ENCODE measurements around the gene KMT2C.
"Not testable (repeated sequence)": the region's sequence is repeated elsewhere in the genome, so short reads cannot be mapped to it uniquely, and the experiment has no call there.

KMT2C gene

GRCh38 chr7:152435384-152436110, at the start of gene KMT2C:
Gene KMT2C (minus strand): TSS chr7:152436003. CDS start chr7:152435786, 217 bp downstream.
- peak; percentile 21 to 38 for DNase-seq

- no peak for DNase-seq
Observed at GRCh38 chr7:152481082-152481481, 45.3 kb upstream of the KMT2C start.

GRCh38 chr7:152480664-152481063, 44.9 kb upstream of the KMT2C start:
- no peak for DNase-seq

- DNase-seq, result no peak
Observed at GRCh38 chr7:152479595-152479994, 43.8 kb upstream of the KMT2C start.

GRCh38 chr7:152478140-152478539, 42.3 kb upstream of the KMT2C start:
- no peak for DNase-seq

GRCh38 chr7:152477079-152477478, 41.3 kb upstream of the KMT2C start:
- DNase-seq, result no peak

- DNase-seq, result no peak
Observed at GRCh38 chr7:152476551-152476950, 40.7 kb upstream of the KMT2C start.

GRCh38 chr7:152471023-152471620, 35.3 kb upstream of the KMT2C start:
- not testable (repeated sequence) for DNase-seq

- not testable (repeated sequence) for DNase-seq
Observed at GRCh38 chr7:152470251-152471022, 34.6 kb upstream of the KMT2C start.

- DNase-seq, result not testable (repeated sequence)
Observed at GRCh38 chr7:152469576-152469975, 33.8 kb upstream of the KMT2C start.

- DNase-seq, result no peak
Observed at GRCh38 chr7:152467225-152467624, 31.4 kb upstream of the KMT2C start.

- DNase-seq, result no peak
Observed at GRCh38 chr7:152465119-152465387, 29.2 kb upstream of the KMT2C start.

- DNase-seq, result peak; percentile 46 to 54
Observed at GRCh38 chr7:152464312-152465118, 28.7 kb upstream of the KMT2C start.

GRCh38 chr7:152463709-152464311, 28.0 kb upstream of the KMT2C start:
- DNase-seq, result peak; percentile 100

- DNase-seq, result no peak
Observed at GRCh38 chr7:152462995-152463708, 27.3 kb upstream of the KMT2C start.

GRCh38 chr7:152459724-152460251, 24.0 kb upstream of the KMT2C start:
- DNase-seq, result no peak

- no peak for DNase-seq
Observed at GRCh38 chr7:152451356-152451755, 15.6 kb upstream of the KMT2C start.

- not testable (repeated sequence) for DNase-seq
Observed at GRCh38 chr7:152445386-152446008, 9.7 kb upstream of the KMT2C start.

GRCh38 chr7:152443586-152443985, 7.8 kb upstream of the KMT2C start:
- no peak for DNase-seq

GRCh38 chr7:152442330-152442835, 6.6 kb upstream of the KMT2C start:
- DNase-seq, result no peak

GRCh38 chr7:152441810-152442209, 6.0 kb upstream of the KMT2C start:
- DNase-seq, result not testable (repeated sequence)

Data from activated CD4-positive, alpha-beta T cell treated with anti-CD3 and anti-CD28 coated beads, Interleukin-2, amount 50 U/mL, for 4 hours (primary cell).